Transverse colon (tissue), 4 donors: ENCODE measurements around the gene PZP. TPM values are rescaled to one million over a fixed set of nuclear protein-coding genes. Genes with fewer than 3 reads are reported as not detected.

ENCODE experiments used
- DNase-seq: peaks from one replicate; pipeline ENCODE4 v3.0.0-alpha.2; 2019
- H3K27ac ChIP-seq, 4 donors: fragments of 200-600 bp; sonication (generic); 2 replicates each; pipeline ENCODE4 v1.5.1; 2016 to 2018; ENCODE audit warnings: inconsistent platforms in 4 of 4
- H3K27me3 ChIP-seq: fragments of 200-600 bp; sonication (generic); 2 replicates; pipeline ENCODE4 v1.5.1; 2017; ENCODE audit warnings: inconsistent platforms
- H3K36me3 ChIP-seq, 4 donors: fragments of 200-600 bp; sonication (generic); 2 replicates each; pipeline ENCODE4 v1.5.1; 2017 to 2019; ENCODE audit warnings: inconsistent platforms in 4 of 4
- H3K4me1 ChIP-seq, 4 donors: fragments of 200-600 bp; sonication (generic); 2 replicates each; pipeline ENCODE4 v1.5.1; 2017 to 2020; ENCODE audit warnings: inconsistent platforms in 4 of 4
- H3K4me3 ChIP-seq, 4 donors: fragments of 200-600 bp; sonication (generic); 1 replicate in 1 of 4; 2 replicates in 3 of 4; pipeline versions ENCODE4 v1.5.1 to v1.6.1; 2017 to 2019; ENCODE audit warnings: inconsistent platforms in 4 of 4
- H3K9me3 ChIP-seq, 2 donors: fragments of 200-600 bp; sonication (generic); 2 replicates each; pipeline ENCODE4 v1.5.1; 2017 to 2019; ENCODE audit warnings: inconsistent platforms in 2 of 2
- EP300 ChIP-seq: sonication (generic); formaldehyde crosslinking; IDR thresholded peaks from one replicate; pipeline ENCODE4 v1.6.1; 2017; ENCODE audit warnings: antibody characterized with exemption, low read depth
- POLR2A ChIP-seq: fragments of 450-650 bp; IDR thresholded peaks from one replicate; pipeline ENCODE4 v1.6.1; 2016; ENCODE audit warnings: antibody characterized with exemption, mild to moderate bottlenecking, moderate library complexity
- POLR2AphosphoS5 ChIP-seq, 3 donors: sonication (generic); formaldehyde crosslinking; IDR thresholded peaks; one replicate each; pipeline ENCODE4 v1.6.1; 2016; ENCODE audit warnings: antibody characterized with exemption in 3 of 3
- WGBS, 2 donors: methylation state at CpG; one replicate each; pipeline ENCODE4 v1.1.5; 2018; ENCODE audit warnings: low coverage in 1 of 2; 5-methylcytosine and 5-hydroxymethylcytosine counted together
- in situ Hi-C, 4 donors: fragments of 200-750 bp; cut with MboI; loops; one replicate each; pipeline versions ENCODE4 v1.15.0 to v1.15.1; 2017; ENCODE audit warnings: low sequenced_read_pairs in 3 of 4, low pct_ligation_motif_present in 1 of 4, low pct_unique_long_range_greater_than_20kb in 1 of 4
- intact Hi-C: fragments of 100-400 bp; cut with DNase I; formaldehyde crosslinking; loops from one replicate; pipeline ENCODE4 v1.15.1; 2023; ENCODE audit warnings: low total_unique reads
- total RNA-seq, 4 donors: library from RNA; depleted of rRNA; stranded (reverse); fragments of >200 nt; gene quantifications; one replicate each; pipeline ENCODE4 v1.1.0, GENCODE V29; 2016
- TF ChIP-seq, protein P1 (sequence below), 5 experiments: fragments of 200-600 bp in 3 of 5; fragments of 450-650 bp in 2 of 5; sonication (generic) in 3 of 5; IDR thresholded peaks; 1 replicate in 2 of 5; 2 replicates in 3 of 5; pipeline ENCODE4 v1.5.1; 2016 to 2017; ENCODE audit warnings: antibody characterized with exemption in 5 of 5, inconsistent platforms in 3 of 5, mild to moderate bottlenecking in 2 of 5, moderate library complexity in 1 of 5

PZP gene
- total RNA-seq, 4 donors from 2014 or later, result not detected

DNA sequence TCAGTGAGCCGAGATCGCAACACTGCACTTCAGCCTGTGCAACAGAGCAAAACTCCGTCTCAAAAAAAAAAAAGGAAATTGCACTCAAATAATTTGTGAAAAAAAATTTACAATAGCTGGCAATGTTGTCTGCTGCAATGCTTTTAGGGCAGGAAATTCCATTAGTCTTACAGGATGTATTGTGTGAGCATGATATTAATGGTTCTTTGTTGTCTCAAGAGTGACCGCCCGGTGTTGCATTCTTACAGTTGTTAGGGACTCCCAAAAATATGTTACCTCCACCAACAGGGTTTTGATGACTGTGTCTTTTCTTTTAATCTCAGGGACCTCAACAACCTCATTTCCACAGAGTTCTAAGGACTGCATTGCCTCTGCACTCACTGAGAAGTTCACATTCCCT, 44.8 kb downstream of the PZP start:
- intact Hi-C loops (no loop called here), in situ Hi-C loops (no loop called here)
- Histone ChIP-seq H3K9me3 (no peaks in the 10 kb centered on the region), H3K36me3 (no peaks in the 10 kb centered on the region), H3K4me3 (no peak overlapping the region), H3K4me1 (no peaks in the 10 kb centered on the region), H3K27ac (no peak overlapping the region), H3K27me3 (no peaks in the 10 kb centered on the region)
- TF ChIP-seq POLR2AphosphoS5 (IDR thresholded peaks at IDR 0.05) (no peak), POLR2A (no peak)
- TF ChIP-seq, protein P1, sequence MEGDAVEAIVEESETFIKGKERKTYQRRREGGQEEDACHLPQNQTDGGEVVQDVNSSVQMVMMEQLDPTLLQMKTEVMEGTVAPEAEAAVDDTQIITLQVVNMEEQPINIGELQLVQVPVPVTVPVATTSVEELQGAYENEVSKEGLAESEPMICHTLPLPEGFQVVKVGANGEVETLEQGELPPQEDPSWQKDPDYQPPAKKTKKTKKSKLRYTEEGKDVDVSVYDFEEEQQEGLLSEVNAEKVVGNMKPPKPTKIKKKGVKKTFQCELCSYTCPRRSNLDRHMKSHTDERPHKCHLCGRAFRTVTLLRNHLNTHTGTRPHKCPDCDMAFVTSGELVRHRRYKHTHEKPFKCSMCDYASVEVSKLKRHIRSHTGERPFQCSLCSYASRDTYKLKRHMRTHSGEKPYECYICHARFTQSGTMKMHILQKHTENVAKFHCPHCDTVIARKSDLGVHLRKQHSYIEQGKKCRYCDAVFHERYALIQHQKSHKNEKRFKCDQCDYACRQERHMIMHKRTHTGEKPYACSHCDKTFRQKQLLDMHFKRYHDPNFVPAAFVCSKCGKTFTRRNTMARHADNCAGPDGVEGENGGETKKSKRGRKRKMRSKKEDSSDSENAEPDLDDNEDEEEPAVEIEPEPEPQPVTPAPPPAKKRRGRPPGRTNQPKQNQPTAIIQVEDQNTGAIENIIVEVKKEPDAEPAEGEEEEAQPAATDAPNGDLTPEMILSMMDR (IDR thresholded peaks at IDR 0.05), result no peak
- 60 to 81% methylated on average over 2 to 5 of the region's 5 CpGs for WGBS, 2 donors
- DNase-seq, result no peak

DNA sequence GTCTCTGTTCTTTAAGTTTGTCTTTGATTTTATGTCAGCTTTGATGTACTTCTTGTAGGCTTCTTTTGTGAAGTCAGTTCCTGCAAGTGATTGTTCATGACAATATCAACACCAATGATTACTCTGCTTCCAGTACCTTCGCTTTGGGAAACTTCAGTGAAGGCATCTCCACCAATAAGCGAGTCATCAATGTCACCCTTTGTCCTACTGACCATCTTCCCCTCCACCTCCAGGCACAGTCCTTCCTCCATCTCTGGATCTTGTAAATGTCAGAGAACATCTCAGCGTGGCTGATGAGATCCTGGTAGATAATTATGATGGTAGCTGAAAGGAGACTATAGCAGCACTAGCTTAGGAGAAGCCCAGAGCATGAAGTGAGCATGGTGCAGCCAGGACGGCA, 52.1 kb downstream of the PZP start:
- TF ChIP-seq POLR2AphosphoS5 (IDR thresholded peaks at IDR 0.05) (no peak), EP300 (no peak), POLR2A (no peak)
- TF ChIP-seq, protein P1 (IDR thresholded peaks at IDR 0.05), result no peak
- 33 to 73% methylated on average over 1 to 4 of the region's 4 CpGs for WGBS, 2 donors
- Histone ChIP-seq H3K4me3 (no peak overlapping the region), H3K27me3 (no peaks in the 10 kb centered on the region), H3K36me3 (no peaks in the 10 kb centered on the region), H3K9me3 (no peaks in the 10 kb centered on the region), H3K27ac (no peak overlapping the region), H3K4me1 (no peaks in the 10 kb centered on the region)
- intact Hi-C loops (loop anchor here (10.0 kb wide), 1 partner anchor 1729 kb away; the partner anchor contains the start of gene PRH1), in situ Hi-C loops (no loop called here)
- no peak for DNase-seq

DNA sequence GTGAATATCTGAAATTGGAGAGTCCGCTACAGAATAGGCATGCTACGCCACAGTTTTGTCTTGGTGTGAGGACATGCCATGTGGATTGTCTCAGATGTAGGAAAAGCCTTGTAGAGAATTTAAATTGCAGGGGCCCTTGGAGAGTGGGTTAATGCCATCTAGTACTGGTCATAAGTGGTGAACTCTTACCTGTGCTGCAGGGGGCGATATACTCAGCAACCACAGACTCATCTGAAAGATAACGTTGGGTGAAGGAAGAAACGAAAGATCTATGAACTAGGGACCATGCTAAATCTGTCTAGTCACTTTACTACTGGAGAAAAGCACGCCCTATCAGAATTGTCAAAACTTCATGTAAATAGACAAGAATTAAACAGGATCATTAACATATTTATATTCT, 58.8 kb downstream of the PZP start:
- intact Hi-C loops, result loop anchor here (5.0 kb wide), 1 partner anchor 888 kb away; no protein-coding TSS in a partner anchor
- H3K9me3 ChIP-seq, result peaks cover 0 to 3% of the 10 kb centered on the region in 2 donors
- H3K4me1 ChIP-seq, result no peaks in the 10 kb centered on the region
- no peaks in the 10 kb centered on the region for H3K36me3 ChIP-seq
- no peak for DNase-seq
- WGBS, 2 donors, result 62 to 76% methylated on average over 6 of the region's 6 CpGs
- no peak overlapping the region for H3K4me3 ChIP-seq
- no peak overlapping the region for H3K27ac ChIP-seq
- no peaks in the 10 kb centered on the region for H3K27me3 ChIP-seq
- in situ Hi-C loops, result no loop called here
- TF ChIP-seq POLR2A (no peak), EP300 (no peak), POLR2AphosphoS5 (IDR thresholded peaks at IDR 0.05) (no peak)
- TF ChIP-seq, protein P1 (IDR thresholded peaks at IDR 0.05), result no peak

DNA sequence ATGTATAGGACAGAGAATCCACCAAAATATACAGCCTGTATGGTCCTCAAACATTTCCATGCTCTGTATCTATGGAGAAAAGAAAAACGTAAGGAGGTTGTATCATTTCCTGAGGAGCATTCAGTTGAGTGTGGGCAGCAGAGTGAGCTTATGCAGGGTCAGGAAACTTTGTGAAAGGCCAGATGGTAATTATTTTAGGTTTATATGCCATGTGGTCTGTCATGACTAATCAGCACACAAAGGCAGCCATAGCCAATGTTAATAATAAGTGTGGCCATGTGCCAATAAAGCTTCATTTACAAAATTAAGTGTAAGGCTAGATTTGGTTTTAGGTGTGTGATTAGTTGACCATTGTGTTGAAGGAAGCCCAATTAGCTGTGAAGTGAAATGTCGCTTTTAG, 59.3 kb downstream of the PZP start:
- no peak for DNase-seq
- Histone ChIP-seq H3K27ac (no peak overlapping the region), H3K27me3 (no peaks in the 10 kb centered on the region), H3K36me3 (no peaks in the 10 kb centered on the region), H3K4me3 (no peak overlapping the region), H3K4me1 (no peaks in the 10 kb centered on the region), H3K9me3 (peaks cover 0 to 3% of the 10 kb centered on the region in 2 donors)
- WGBS, 2 donors, result 69 to 74% methylated on average over 2 of the region's 2 CpGs
- in situ Hi-C loops (no loop called here), intact Hi-C loops (loop anchor here (5.0 kb wide), 1 partner anchor 888 kb away; no protein-coding TSS in a partner anchor)
- TF ChIP-seq POLR2AphosphoS5 (IDR thresholded peaks at IDR 0.05) (no peak), EP300 (no peak), POLR2A (no peak)
- TF ChIP-seq, protein P1 (IDR thresholded peaks at IDR 0.05), result no peak
